Regular cardiac myocyte (primary cell): Measurements from ENCODE around the gene OTULINL. TPM values are rescaled to one million over a fixed set of nuclear protein-coding genes. Genes with fewer than 3 reads are reported as not detected.

ENCODE experiments used
- total RNA-seq: library from RNA; depleted of rRNA; stranded (reverse); fragments of >200 nt; gene quantifications from 2 replicates; pipeline ENCODE4 v1.2.3, GENCODE V29; 2014

Gene OTULINL
- total RNA-seq: 0.19 and 0.56 TPM in 2 replicates

GRCh38 chr5:14581106-14581890, at the start of gene OTULINL:
TSS of gene OTULINL (plus strand) at chr5:14581792. CDS start at chr5:14581895, 103 bp downstream.

Other genes with a start within 250 kb of the OTULINL start
- gene OTULIN, start 82.9 kb downstream of the OTULINL start, total RNA-seq: 19.4 and 27.2 TPM in 2 replicates